Dermis blood vessel endothelial cell (primary cell): ENCODE measurements around the gene CRYGD. TPM values are rescaled to one million over a fixed set of nuclear protein-coding genes. Genes with fewer than 3 reads are reported as not detected.
"Not testable (repeated sequence)": the region's sequence is repeated elsewhere in the genome, so short reads cannot be mapped to it uniquely, and the experiment has no call there.

Source experiments
- DNase-seq: peaks from one replicate; pipeline ENCODE4 v3.0.0; 2010
- total RNA-seq: library from RNA; depleted of rRNA; stranded (reverse); fragments of >200 nt; gene quantifications from 2 replicates; pipeline ENCODE4 v1.2.3, GENCODE V29; 2014

CRYGD gene
- total RNA-seq: not detected in 2 replicates

DNA sequence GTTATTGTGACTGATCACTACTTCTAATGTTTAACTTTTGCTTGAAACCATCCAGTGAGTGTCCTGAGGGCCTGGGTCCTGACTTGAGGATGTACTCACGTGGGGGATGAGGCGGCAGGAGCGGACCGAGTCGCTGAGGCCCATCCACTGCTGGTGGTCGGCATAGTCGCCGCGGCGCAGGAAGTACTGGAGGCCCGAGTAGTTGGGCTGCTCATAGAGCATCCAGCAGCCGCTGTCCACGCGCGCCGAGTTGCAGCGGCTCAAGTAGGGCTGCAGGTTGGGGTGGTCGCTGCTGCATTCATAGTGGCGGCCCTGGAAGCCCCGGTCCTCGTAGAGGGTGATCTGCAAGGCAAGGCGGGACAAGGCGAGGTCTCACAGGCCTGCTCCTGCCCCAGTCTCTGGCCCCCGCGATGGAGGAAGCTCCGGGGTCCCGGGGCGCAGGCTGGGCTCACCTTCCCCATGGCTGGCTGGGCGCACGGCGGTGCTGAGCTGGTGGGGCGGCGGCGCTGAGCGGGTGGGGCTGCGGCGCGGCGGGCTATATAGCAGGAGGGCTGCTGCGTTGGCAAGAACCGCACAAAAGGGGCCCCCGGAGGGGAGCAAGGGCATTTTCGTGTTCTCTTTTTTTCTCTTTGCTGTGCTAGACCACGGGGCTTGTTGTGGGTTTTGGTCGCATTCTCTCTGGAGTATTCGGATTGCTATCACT is at the start of gene CRYGD:
CRYGD (minus strand) TSS at position 512 of the 703 bp plus-strand sequence; CDS start at position 461, 51 bp downstream.
- not testable (repeated sequence) for DNase-seq

GRCh38 chr2:208172125-208172524 is 47.8 kb upstream of the CRYGD start:
- no peak for DNase-seq

GRCh38 chr2:208164951-208165755 is 40.8 kb upstream of the CRYGD start:
- DNase-seq: no peak

DNA sequence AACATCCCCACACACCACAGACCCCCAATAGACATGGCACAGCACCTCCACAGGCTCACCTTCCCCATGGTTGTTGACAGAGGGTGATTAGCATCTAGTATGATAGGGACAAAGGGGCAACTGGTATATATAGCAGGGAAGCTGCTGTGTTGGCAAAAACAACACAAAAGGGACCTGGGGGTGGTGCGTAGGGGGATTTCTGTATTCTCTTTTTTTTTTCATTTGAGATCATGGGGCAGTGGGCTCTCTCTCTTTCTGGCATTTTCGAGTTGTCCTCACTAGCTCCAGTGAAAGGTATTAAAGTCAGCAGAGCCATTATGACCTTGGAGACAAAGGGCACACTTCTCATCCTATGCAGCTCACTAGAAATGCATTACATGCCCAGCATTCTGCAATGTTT is 39.2 kb upstream of the CRYGD start, which contains the start of gene CRYGA:
CRYGA (minus strand) TSS at position 101 of the 400 bp plus-strand sequence; CDS start at position 68, 33 bp downstream.
- no peak for DNase-seq

DNA sequence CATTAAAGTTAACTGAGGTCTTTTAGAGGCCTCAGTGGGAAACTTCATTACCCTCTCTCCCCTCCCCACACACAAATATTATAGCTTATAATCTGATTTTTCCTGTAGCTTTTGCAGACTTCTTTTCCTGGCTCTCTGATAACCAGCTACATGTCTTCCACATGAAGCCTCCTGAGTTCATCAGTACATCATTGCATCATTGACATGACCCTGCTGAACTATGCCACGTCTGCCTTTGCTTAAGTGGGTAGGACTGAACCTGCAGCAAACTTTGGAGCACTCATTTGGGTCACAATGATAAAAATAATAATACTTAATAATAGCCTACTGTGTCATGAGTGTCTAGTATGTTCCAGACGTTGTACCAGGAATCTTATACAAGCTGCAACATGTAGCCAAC is 32.1 kb upstream of the CRYGD start:
- no peak for DNase-seq

DNA sequence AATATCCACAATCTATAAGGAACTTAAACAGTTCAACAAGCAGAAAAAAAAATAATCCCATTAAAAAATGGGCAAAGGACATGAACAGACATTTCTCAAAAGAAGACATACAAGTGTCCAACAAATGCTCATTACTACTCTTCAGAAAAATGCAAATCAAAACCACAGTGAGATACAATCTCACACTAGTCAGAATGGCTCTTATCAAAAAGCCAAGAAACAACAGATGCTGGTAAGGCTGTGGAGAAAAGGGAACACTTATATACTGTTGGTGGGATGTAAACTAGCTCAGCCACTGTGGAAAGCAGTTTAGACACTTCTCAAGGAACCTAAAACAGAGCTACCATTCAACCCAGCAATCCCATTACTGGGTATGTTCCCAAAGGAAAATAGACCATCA is 28.8 kb upstream of the CRYGD start:
- no peak for DNase-seq

- no peak for DNase-seq
Measured at GRCh38 chr2:208150956-208151355, 26.6 kb upstream of the CRYGD start.

GRCh38 chr2:208150094-208150493 is 25.8 kb upstream of the CRYGD start:
- no peak for DNase-seq

DNA sequence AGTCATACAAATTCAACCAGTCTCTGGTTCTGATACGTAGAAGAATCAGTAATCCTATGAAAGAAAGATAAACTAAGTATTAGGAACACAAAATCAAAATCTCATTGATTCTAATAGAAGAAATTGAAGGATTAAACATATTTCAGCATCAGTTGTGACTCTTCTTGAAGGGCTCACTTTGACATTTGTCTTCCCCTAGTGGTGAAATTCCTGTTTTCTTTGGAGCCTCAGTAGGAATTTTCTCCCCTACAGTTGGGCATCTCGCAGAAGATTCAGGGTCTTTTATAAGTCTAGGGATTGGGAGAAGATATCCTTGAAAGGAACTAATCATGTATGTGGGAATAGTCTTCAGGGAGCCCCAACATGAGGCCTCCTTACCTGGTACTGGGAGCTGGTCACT is 24.5 kb upstream of the CRYGD start:
- DNase-seq: no peak

DNA sequence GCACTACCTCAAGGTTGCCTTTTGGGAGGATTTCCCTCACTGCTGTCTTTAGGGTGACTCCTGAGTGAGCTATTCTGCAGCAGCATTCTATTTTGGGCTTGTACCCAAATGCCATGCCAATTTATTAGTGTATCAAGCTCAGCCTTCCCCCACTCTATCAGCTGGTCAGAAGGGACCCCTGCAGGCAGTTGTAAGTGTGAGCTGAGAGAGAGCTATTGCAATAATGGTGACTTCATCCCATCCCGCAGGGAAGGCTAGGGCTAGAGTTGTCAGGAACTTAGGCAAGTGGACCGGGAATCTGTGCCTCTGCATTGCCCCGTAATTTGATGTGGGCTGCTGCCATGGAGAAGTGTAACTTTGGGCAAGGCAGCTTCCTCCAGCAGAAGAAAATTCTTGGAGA is 23.4 kb upstream of the CRYGD start:
- DNase-seq: no peak

DNA sequence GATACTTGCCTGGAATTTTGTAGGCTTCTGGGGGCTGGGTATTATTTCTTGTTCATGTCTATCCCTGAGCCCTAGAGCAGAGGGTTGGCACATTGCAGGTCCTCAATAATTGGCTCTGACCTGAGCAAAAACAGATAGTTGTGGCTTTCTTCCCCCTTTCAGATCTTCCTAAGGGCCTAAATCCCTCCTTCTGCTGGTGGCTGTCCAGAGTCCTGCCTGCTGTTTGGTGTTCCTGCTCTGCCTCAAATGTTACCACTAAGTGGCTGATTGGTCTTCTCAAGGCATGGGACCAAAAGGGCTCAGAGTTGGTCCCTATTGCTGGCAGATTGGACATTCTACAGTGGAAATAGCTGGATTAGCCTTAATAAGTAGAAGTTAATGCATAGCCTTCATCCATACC is 22.7 kb upstream of the CRYGD start:
- DNase-seq: no peak

- DNase-seq: no peak
Measured at GRCh38 chr2:208146006-208146405, 21.7 kb upstream of the CRYGD start, which contains the start of gene CRYGB. TSS of gene CRYGB (minus strand) at chr2:208146158. CDS start at chr2:208146120, 38 bp downstream.

DNA sequence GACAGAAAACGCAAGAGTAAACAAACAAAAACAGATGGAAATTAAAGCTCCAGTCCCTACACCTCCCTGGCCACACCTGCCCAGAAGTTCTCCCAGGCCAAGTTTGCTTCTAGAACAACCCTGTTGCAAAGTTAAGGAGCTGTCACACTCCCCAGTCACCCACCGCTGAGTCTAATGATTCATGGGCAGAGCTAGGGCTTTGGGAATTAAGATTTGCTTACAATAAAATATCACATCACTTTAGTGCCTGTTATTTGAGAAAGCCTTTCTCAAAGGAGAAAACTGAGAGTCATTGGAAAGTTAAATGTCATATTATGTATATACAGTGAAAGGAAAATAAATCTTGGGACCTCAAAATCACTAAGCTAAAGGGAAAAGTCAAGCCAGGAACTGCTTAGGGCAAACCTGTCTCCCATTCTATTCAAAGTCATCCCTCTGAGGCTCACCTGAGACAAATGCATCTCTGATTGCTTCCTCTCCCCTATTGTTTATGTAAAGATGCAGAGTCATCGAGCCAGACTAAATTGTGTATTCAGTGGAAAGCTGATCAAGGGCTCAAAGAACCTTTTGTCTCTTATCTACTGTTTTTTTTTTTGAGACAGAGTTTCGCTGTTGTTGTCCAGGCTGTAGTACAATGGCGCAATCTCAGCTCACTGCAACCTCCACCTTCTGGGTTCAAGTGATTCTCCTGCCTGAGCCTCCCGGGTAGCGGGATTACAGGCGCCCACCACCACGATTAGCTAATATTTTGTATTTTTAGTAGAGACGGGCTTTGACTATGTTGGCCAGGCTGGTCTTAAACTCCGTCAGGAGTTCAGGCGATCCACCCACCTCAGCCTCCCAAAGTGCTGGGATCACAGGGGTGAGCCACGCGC is 18.8 kb upstream of the CRYGD start:
- DNase-seq: no peak

DNA sequence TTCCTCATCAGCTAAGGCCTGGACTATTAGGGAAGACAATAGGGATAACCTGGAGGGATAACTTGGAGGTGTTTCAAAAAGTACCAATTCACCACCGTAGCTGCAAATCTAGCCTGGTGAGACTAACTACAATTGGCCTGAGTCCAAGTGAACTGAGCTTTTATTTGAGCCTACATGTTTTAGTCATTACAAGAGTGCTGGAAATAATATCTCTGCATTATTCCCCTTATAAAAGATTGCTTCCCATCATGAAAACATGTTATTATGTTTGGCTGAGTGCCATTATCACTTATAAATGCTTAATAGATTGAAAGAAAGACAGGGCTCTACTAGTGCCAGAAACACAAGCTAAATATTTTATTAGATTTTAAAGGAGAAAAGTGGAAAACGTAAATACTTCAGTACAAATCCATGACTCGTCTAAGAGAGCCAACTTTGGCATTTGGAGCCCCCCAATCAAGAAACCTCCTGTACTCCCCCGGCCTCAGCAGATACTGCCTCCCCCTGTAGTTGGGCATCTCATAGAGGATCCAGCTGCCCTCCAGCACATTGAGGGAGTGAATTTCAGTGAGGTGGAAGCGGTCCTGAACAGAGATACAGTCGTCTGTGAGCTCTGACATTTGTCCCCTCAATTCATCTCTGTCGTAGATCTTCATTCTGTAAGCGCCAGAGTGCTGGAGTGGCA is 18.1 kb upstream of the CRYGD start:
- peak; percentile 32 for DNase-seq

DNA sequence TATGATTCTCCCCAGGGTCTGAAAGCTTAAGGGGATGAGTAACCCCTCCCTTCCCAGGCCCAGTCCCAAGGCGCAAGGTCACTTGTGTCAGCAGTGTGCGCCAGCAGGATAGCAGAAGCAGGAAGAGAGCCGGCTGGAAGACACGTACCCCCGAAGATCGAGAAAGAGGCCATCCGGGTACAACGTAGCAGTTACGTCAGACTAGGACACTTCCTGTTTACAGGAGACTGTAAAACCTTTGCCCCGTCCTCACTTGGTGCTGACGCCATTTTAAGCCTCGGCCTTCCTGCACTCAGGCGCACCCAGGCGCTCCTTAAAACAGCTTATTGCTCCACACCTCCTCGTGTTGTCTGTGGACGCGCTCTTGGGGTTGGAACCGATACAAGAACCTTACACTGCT is 15.1 kb upstream of the CRYGD start:
- no peak for DNase-seq

GRCh38 chr2:208138334-208138733 is 14.0 kb upstream of the CRYGD start:
- not testable (repeated sequence) for DNase-seq

DNA sequence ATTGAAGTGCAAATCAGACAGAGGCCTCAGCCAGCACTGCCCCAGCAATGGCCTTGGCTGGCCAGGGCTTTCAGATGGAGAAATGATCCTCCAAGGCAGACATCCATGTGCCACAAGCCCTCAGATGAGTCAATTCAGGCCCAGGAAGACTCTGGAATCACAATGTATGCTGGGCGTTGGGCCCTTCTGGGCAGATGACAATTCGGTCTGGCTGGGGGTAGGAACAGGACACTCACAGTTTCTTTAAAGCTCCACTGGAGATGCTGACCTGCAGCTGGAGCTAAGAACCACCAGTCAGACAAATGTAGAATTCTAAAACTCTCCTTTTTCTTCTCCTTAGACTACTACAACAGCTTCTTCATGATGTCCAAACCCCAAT is 12.4 kb upstream of the CRYGD start:
- DNase-seq: no peak

GRCh38 chr2:208135794-208136715 is 11.7 kb upstream of the CRYGD start:
- no peak for DNase-seq

DNA sequence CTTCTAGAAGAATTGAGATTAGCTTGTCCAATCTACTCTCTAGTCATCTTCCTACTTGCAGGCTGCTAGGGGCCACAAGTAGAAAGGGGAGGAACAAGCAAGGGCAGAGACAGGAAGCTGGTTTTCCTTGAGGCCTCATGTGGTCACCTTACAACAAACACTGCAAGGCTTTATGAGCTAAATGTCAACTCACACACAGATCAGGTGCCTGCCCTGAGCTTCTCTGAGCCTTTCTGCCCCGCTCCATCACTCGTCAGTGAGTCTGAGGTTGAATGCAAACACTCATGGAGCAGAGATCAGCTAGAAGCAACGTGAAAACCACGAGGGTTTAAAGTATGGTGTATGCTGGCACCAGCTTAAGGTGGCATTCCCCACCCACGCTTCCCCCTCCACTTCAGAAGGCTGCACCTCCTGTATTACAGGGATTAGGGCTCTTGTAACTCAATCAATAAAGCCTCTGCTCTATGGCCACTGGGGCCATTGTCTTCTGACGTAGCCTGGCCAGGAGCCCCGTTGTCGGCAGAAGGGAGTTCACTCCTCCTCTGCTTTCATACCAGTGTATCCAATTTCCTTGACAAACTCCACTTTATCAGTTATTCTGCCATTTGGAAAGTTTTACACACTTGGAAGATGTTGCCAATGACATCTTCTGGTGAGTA is 10.7 kb upstream of the CRYGD start:
- no peak for DNase-seq

DNA sequence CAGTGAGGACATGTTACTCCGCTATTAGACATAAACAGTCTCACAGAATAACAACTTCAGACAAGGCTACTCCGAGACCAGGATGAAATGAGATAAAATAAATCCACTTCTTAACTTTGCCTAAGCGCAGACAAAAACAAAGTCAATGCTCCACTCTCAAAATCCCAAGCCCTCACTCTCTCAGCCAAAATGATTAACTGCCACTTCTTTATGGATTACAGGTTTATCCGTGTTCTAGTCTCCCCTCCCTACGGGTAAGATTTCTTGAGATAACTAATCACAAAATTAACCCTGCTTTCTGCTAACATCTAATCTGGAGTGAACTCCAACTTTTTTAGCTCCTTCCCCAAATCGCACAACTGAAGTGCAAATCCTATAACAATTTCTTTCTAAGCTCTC is 6.4 kb upstream of the CRYGD start:
- DNase-seq: no peak
